ENCODE results near the gene DCAF11. TPM values are rescaled to one million over a fixed set of nuclear protein-coding genes. Genes with fewer than 3 reads are reported as not detected.

DCAF11 gene
- total RNA-seq, 1 experiment from 2014 or later = 45.5 TPM

- POLR2A ChIA-PET (ENCODE audit: low non-redundant PET) = interaction anchor here (0.6 to 2.2 kb wide), 11 partner anchors 12 to 207 kb away, joined by 3 to 13 read pairs (median 4); partner anchors contain the start of genes DCAF11, EMC9, IRF9 and NOP9
- peak overlapping the region; percentile 94 for H3K27ac ChIP-seq (ENCODE audit: low read depth, low read length, poor library complexity, severe bottlenecking)
- no peaks in the 10 kb centered on the region for H3K27me3 ChIP-seq (replicated peaks; ENCODE audit: insufficient read depth, low read depth, low read length, poor library complexity)
- no peak for DNase-seq (ENCODE audit: low spot score)
- H3K4me1 ChIP-seq (ENCODE audit: insufficient read depth, low read length, poor library complexity, severe bottlenecking) = peaks cover 12% of the 10 kb centered on the region
- CTCF ChIA-PET = interaction anchor here (0.5 to 1.4 kb wide), 6 partner anchors 35 to 719 kb away, joined by 3 to 11 read pairs (median 3); partner anchors contain the start of genes RABGGTA and RIPK3
- H3K36me3 ChIP-seq (ENCODE audit: insufficient read depth, low read length, poor library complexity, severe bottlenecking) = peaks cover 3% of the 10 kb centered on the region
- TF ChIP-seq EZH2 (IDR thresholded peaks at IDR 0.05; ENCODE audit: borderline replicate concordance, low read depth, low read length, poor library complexity, severe bottlenecking) = no peak
- TF ChIP-seq, protein P1, sequence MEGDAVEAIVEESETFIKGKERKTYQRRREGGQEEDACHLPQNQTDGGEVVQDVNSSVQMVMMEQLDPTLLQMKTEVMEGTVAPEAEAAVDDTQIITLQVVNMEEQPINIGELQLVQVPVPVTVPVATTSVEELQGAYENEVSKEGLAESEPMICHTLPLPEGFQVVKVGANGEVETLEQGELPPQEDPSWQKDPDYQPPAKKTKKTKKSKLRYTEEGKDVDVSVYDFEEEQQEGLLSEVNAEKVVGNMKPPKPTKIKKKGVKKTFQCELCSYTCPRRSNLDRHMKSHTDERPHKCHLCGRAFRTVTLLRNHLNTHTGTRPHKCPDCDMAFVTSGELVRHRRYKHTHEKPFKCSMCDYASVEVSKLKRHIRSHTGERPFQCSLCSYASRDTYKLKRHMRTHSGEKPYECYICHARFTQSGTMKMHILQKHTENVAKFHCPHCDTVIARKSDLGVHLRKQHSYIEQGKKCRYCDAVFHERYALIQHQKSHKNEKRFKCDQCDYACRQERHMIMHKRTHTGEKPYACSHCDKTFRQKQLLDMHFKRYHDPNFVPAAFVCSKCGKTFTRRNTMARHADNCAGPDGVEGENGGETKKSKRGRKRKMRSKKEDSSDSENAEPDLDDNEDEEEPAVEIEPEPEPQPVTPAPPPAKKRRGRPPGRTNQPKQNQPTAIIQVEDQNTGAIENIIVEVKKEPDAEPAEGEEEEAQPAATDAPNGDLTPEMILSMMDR (conservative IDR thresholded peaks at IDR 0.05; ENCODE audit: low read depth, low read length) = no peak
- BruUV-seq (replicated peaks) = TSS peak; percentile 86
- H3K9me3 ChIP-seq (ENCODE audit: low read depth, low read length, poor library complexity, severe bottlenecking) = no peaks in the 10 kb centered on the region
- intact Hi-C loops (cut with micrococcal nuclease; ENCODE audit: unreplicated experiment) = no loop called here
- H3K4me3 ChIP-seq (ENCODE audit: low read depth, low read length, poor library complexity, severe bottlenecking) = peak overlapping the region; percentile 78
Observed at GRCh38 chr14:24093207-24093900, 21.2 kb upstream of the DCAF11 start.

GRCh38 chr14:24093901-24094840 lies 20.4 kb upstream of the DCAF11 start, which contains the start of gene PCK2:
TSS of gene PCK2 (plus strand) at chr14:24094311. CDS start at chr14:24094406, 95 bp downstream.
- Histone ChIP-seq H3K36me3 (ENCODE audit: insufficient read depth, low read length, poor library complexity, severe bottlenecking) (peaks cover 11% of the 10 kb centered on the region), H3K4me3 (ENCODE audit: low read depth, low read length, poor library complexity, severe bottlenecking) (peak within 1 kb of the TSS; percentile 78), H3K27ac (ENCODE audit: low read depth, low read length, poor library complexity, severe bottlenecking) (peak within 1 kb of the TSS; percentile 94), H3K4me1 (ENCODE audit: insufficient read depth, low read length, poor library complexity, severe bottlenecking) (peaks cover 12% of the 10 kb centered on the region), H3K27me3 (replicated peaks; ENCODE audit: insufficient read depth, low read depth, low read length, poor library complexity) (no peaks in the 10 kb centered on the region), H3K9me3 (ENCODE audit: low read depth, low read length, poor library complexity, severe bottlenecking) (no peaks in the 10 kb centered on the region)
- DNase-seq (ENCODE audit: low spot score) = peak; percentile 94
- ChIA-PET POLR2A (ENCODE audit: low non-redundant PET) (interaction anchor here (0.6 to 2.2 kb wide), 11 partner anchors 8 to 206 kb away, joined by 3 to 13 read pairs (median 4); partner anchors contain the start of genes DCAF11, EMC9, IRF9 and NOP9), CTCF (interaction anchor here (0.5 to 0.7 kb wide), 6 partner anchors 14 to 720 kb away, joined by 3 to 11 read pairs (median 3); partner anchors contain the start of genes RABGGTA and RIPK3)
- BruUV-seq (replicated peaks) = TSS peak; percentile 61
- intact Hi-C loops (cut with micrococcal nuclease; ENCODE audit: unreplicated experiment) = no loop called here
- TF ChIP-seq, protein P1 (conservative IDR thresholded peaks at IDR 0.05; ENCODE audit: low read depth, low read length) = 0 out of 2 replicates have a peak, but pooled peaks have one; percentile 9
- no peak for TF ChIP-seq EZH2 (IDR thresholded peaks at IDR 0.05; ENCODE audit: borderline replicate concordance, low read depth, low read length, poor library complexity, severe bottlenecking)

DNA sequence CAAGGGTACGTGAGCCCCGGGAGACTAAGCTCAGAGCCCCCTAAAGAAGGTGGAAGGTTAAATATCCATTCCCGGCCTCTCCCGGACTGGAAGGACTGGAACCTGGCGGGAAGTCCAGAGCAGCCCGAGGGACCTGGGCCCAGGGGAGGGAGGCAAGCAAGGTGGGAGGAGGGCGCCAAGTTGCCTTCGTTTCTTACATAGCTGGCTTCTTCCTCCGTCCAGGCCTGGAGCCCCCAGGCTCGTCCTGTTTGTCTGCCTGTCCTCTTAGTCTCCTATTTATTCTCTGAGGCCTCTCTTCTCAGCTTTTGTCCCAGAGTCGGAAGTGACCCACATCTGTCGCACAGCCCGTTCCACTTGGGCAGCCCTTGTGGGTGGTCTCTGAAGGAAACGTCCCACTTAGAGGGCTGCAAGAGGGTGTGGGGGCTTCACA lies 19.7 kb upstream of the DCAF11 start:
- no peak for DNase-seq (ENCODE audit: low spot score)
- H3K27ac ChIP-seq (ENCODE audit: low read depth, low read length, poor library complexity, severe bottlenecking) = peak overlapping the region; percentile 94

More for the DNA sequence above, 19.7 kb upstream of the DCAF11 start:
- TF ChIP-seq EZH2 (IDR thresholded peaks at IDR 0.05; ENCODE audit: borderline replicate concordance, low read depth, low read length, poor library complexity, severe bottlenecking) = no peak
- TF ChIP-seq, protein P1 (conservative IDR thresholded peaks at IDR 0.05; ENCODE audit: low read depth, low read length) = no peak
- Histone ChIP-seq H3K36me3 (ENCODE audit: insufficient read depth, low read length, poor library complexity, severe bottlenecking) (peaks cover 12% of the 10 kb centered on the region), H3K27me3 (replicated peaks; ENCODE audit: insufficient read depth, low read depth, low read length, poor library complexity) (no peaks in the 10 kb centered on the region), H3K4me3 (ENCODE audit: low read depth, low read length, poor library complexity, severe bottlenecking) (peak overlapping the region; percentile 78), H3K9me3 (ENCODE audit: low read depth, low read length, poor library complexity, severe bottlenecking) (no peaks in the 10 kb centered on the region), H3K4me1 (ENCODE audit: insufficient read depth, low read length, poor library complexity, severe bottlenecking) (peaks cover 12% of the 10 kb centered on the region)
- ChIA-PET POLR2A (ENCODE audit: low non-redundant PET) (interaction anchor here (1.0 to 2.2 kb wide), 2 partner anchors 20 to 148 kb away, joined by 3 to 13 read pairs; partner anchors contain the start of genes DCAF11, NRL and TINF2), CTCF (no interaction called here)
- intact Hi-C loops (cut with micrococcal nuclease; ENCODE audit: unreplicated experiment) = no loop called here
- BruUV-seq (replicated peaks) = no TSS peak
